ENCODE measurements around the gene LGALS7.
A peak's percentile ranks its signal among the peaks of the same experiment; 100 is the strongest.

The LGALS7 gene

GRCh38 chr19:38737281-38737865 is 35.9 kb downstream of the LGALS7 start:
- Histone ChIP-seq H2AFZ (ENCODE audit: low read length, unreplicated experiment) (no peak overlapping the region), H3K79me2 (ENCODE audit: control insufficient read depth, insufficient read depth, low read length, unreplicated experiment) (no peaks in the 10 kb centered on the region), H3K4me1 (ENCODE audit: control insufficient read depth, insufficient read depth, low read length, unreplicated experiment) (peaks cover 17% of the 10 kb centered on the region), H3K27ac (ENCODE audit: low read depth, low read length) (no peak overlapping the region), H3K27me3 (ENCODE audit: insufficient read depth, low read length) (no peaks in the 10 kb centered on the region), H3K4me3 (ENCODE audit: low read depth, low read length) (no peak overlapping the region), H3K36me3 (ENCODE audit: insufficient read depth, low read length) (no peaks in the 10 kb centered on the region)

DNA sequence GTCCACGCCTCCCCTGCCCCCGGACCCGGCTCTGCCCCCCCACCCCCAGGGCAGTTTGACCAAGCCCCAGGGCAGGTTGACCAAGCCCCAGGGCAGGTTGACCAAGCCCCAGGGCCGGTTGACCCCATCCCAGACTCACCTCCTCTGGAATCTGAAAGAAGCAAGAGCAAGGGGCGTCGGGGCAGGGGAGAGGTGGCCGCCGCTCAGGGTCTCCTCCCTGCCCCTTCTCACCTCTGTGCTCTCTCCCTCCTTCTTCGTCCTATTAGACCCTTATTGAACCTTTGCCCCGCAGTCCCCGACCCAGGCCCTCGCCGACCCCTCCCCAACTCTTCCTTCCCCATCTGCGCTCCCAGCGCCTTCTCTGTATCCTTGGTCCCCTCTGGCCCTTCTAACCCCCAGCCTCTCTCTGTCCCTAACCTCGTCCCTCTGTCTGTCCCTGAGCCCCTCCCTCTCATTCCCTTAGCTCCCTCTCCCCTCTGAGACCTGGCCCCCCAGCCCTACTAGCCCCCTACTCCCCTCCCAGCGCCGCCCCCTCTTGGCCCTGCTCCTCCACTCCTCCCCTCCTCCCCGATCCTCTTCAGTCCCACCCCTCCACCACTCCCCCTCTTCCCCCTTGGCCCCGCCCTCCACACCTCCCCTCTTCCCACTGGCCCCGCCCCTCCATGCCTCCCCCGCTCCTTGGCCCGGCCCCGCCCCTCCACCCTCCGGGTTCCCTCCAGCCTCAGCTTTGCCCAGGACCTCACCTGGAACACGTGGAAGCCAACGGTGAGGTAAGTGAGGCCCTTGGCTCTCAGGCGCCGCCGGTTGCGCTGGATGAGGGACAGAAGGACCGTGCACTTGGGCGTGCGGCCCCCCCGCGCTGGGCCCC is 36.7 kb downstream of the LGALS7 start:
- Histone ChIP-seq H2AFZ (ENCODE audit: low read length, unreplicated experiment) (no peak overlapping the region), H3K27me3 (ENCODE audit: insufficient read depth, low read length) (no peaks in the 10 kb centered on the region), H3K79me2 (ENCODE audit: control insufficient read depth, insufficient read depth, low read length, unreplicated experiment) (no peaks in the 10 kb centered on the region), H3K27ac (ENCODE audit: low read depth, low read length) (no peak overlapping the region), H3K4me3 (ENCODE audit: low read depth, low read length) (peak overlapping the region; percentile 47), H3K36me3 (ENCODE audit: insufficient read depth, low read length) (no peaks in the 10 kb centered on the region), H3K4me1 (ENCODE audit: control insufficient read depth, insufficient read depth, low read length, unreplicated experiment) (peaks cover 17% of the 10 kb centered on the region)

DNA sequence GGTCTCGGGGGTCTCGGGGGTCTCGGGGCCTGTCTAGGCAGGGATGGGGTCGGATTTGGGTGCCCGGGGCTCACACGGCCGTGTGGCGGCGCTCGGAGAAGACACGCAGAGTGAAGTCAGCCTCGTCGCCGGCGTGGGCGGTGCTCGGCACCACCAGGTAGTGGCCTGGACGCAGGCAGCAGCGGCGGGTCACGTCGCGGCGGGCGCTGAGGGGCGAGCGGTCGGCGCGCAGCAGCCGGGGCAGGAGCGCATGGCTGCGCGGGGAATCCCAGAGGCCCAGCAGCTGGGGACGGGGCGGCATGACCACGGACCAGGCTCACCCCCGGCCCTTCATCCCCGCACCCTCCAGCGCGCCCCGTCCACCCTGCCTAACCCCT is 37.3 kb downstream of the LGALS7 start:
- Histone ChIP-seq H3K79me2 (ENCODE audit: control insufficient read depth, insufficient read depth, low read length, unreplicated experiment) (no peaks in the 10 kb centered on the region), H3K4me3 (ENCODE audit: low read depth, low read length) (peak overlapping the region; percentile 47), H2AFZ (ENCODE audit: low read length, unreplicated experiment) (no peak overlapping the region), H3K36me3 (ENCODE audit: insufficient read depth, low read length) (no peaks in the 10 kb centered on the region), H3K27me3 (ENCODE audit: insufficient read depth, low read length) (no peaks in the 10 kb centered on the region), H3K27ac (ENCODE audit: low read depth, low read length) (no peak overlapping the region), H3K4me1 (ENCODE audit: control insufficient read depth, insufficient read depth, low read length, unreplicated experiment) (peaks cover 17% of the 10 kb centered on the region)

DNA sequence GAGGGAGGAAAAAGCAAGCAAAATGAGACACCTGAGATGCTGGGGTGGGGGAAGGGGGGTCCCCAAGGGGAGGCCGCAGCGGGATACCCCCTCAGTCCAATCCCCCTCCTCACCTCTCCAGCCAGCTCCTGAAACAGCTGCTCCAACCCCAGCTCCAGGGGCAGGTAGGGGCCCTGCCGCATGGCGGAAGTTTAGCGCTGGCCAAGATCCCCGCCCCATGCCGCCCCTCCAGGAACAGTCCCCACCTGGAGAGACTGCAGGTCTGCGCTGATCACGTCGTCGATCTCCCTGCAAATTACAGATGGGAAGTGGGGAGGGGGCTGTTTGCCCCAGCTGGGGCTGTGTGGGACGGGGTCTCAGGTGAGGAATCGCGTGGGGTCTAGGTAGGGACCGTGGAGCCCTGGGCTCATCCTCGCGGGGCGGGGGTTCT is 38.0 kb downstream of the LGALS7 start:
- Histone ChIP-seq H3K36me3 (ENCODE audit: insufficient read depth, low read length) (no peaks in the 10 kb centered on the region), H2AFZ (ENCODE audit: low read length, unreplicated experiment) (no peak overlapping the region), H3K27me3 (ENCODE audit: insufficient read depth, low read length) (no peaks in the 10 kb centered on the region), H3K4me3 (ENCODE audit: low read depth, low read length) (no peak overlapping the region), H3K79me2 (ENCODE audit: control insufficient read depth, insufficient read depth, low read length, unreplicated experiment) (no peaks in the 10 kb centered on the region), H3K4me1 (ENCODE audit: control insufficient read depth, insufficient read depth, low read length, unreplicated experiment) (peaks cover 17% of the 10 kb centered on the region), H3K27ac (ENCODE audit: low read depth, low read length) (no peak overlapping the region)

GRCh38 chr19:38734426-38735256 is 38.7 kb downstream of the LGALS7 start:
- peaks cover 17% of the 10 kb centered on the region for H3K4me1 ChIP-seq (ENCODE audit: control insufficient read depth, insufficient read depth, low read length, unreplicated experiment)

DNA sequence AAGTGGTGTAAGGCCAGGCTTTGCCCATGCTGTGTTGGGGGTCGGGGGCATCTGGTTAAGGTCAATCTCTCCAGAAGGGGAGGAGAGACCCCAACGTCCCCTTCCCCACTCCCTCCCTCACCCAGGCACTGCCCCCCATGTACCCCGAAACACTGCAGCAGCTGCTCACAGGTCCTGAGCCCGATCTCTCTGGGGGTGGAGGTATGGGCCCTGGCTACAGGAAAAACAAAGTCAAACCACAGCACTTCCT is 39.2 kb downstream of the LGALS7 start:
- H3K27ac ChIP-seq (ENCODE audit: low read depth, low read length), result peak overlapping the region; percentile 20; the same call in 1 of the 2 replicates
- peaks cover 17% of the 10 kb centered on the region for H3K4me1 ChIP-seq (ENCODE audit: control insufficient read depth, insufficient read depth, low read length, unreplicated experiment)
- H2AFZ ChIP-seq (ENCODE audit: low read length, unreplicated experiment), result no peak overlapping the region

More at GRCh38 chr19:38734426-38735256, 38.7 kb downstream of the LGALS7 start:
- Histone ChIP-seq H2AFZ (ENCODE audit: low read length, unreplicated experiment) (no peak overlapping the region), H3K4me3 (ENCODE audit: low read depth, low read length) (no peak overlapping the region), H3K27ac (ENCODE audit: low read depth, low read length) (peak overlapping the region; percentile 19; the same call in 1 of the 2 replicates), H3K36me3 (ENCODE audit: insufficient read depth, low read length) (no peaks in the 10 kb centered on the region), H3K27me3 (ENCODE audit: insufficient read depth, low read length) (no peaks in the 10 kb centered on the region), H3K79me2 (ENCODE audit: control insufficient read depth, insufficient read depth, low read length, unreplicated experiment) (no peaks in the 10 kb centered on the region)

DNA sequence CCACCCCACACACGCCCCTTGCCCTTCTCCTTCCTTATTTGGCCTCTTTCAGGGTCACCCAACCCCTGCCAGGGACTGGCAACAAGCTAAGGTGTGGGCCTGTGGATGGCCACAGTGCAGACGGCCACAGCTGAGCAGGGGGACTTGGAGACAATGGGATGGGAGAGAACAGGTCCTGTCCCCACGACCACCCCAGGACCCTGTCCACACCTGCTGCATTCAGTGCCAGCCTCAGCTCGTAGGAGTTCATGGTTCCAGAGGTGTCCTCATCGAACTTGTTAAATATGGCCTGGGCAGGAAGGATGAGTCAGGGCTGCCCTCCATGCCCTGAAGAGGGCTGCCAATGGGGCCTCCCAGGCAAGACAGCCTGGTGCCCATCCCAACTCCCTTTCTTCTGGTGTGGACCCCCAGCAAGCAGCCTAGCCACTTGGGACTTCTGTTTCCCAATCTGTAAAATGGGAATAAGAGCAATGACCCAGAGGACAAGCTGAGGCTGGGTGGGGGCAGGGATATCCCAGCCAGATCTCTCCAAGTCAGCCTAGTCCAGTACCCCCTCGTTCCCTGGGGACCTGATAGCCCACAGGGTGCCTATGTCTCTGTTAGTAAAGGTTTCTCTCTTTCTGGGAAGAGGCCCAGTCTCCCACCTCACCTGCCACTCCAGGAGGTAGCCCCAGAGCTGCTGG is 39.7 kb downstream of the LGALS7 start:
- Histone ChIP-seq H3K36me3 (ENCODE audit: insufficient read depth, low read length) (no peaks in the 10 kb centered on the region), H3K27ac (ENCODE audit: low read depth, low read length) (peak overlapping the region; percentile 20; the same call in 1 of the 2 replicates), H3K79me2 (ENCODE audit: control insufficient read depth, insufficient read depth, low read length, unreplicated experiment) (no peaks in the 10 kb centered on the region), H3K27me3 (ENCODE audit: insufficient read depth, low read length) (no peaks in the 10 kb centered on the region), H3K4me3 (ENCODE audit: low read depth, low read length) (no peak overlapping the region), H3K4me1 (ENCODE audit: control insufficient read depth, insufficient read depth, low read length, unreplicated experiment) (peaks cover 17% of the 10 kb centered on the region), H2AFZ (ENCODE audit: low read length, unreplicated experiment) (no peak overlapping the region)

More for the DNA sequence above, 39.2 kb downstream of the LGALS7 start:
- no peaks in the 10 kb centered on the region for H3K79me2 ChIP-seq (ENCODE audit: control insufficient read depth, insufficient read depth, low read length, unreplicated experiment)
- H3K4me3 ChIP-seq (ENCODE audit: low read depth, low read length), result no peak overlapping the region
- H3K36me3 ChIP-seq (ENCODE audit: insufficient read depth, low read length), result no peaks in the 10 kb centered on the region
- no peaks in the 10 kb centered on the region for H3K27me3 ChIP-seq (ENCODE audit: insufficient read depth, low read length)

GRCh38 chr19:38733241-38733492 is 40.1 kb downstream of the LGALS7 start:
- no peaks in the 10 kb centered on the region for H3K79me2 ChIP-seq (ENCODE audit: control insufficient read depth, insufficient read depth, low read length, unreplicated experiment)
- no peak overlapping the region for H3K27ac ChIP-seq (ENCODE audit: low read depth, low read length)
- peaks cover 17% of the 10 kb centered on the region for H3K4me1 ChIP-seq (ENCODE audit: control insufficient read depth, insufficient read depth, low read length, unreplicated experiment)
- no peaks in the 10 kb centered on the region for H3K36me3 ChIP-seq (ENCODE audit: insufficient read depth, low read length)
- no peak overlapping the region for H2AFZ ChIP-seq (ENCODE audit: low read length, unreplicated experiment)
- H3K27me3 ChIP-seq (ENCODE audit: insufficient read depth, low read length), result no peaks in the 10 kb centered on the region
- no peak overlapping the region for H3K4me3 ChIP-seq (ENCODE audit: low read depth, low read length)

DNA sequence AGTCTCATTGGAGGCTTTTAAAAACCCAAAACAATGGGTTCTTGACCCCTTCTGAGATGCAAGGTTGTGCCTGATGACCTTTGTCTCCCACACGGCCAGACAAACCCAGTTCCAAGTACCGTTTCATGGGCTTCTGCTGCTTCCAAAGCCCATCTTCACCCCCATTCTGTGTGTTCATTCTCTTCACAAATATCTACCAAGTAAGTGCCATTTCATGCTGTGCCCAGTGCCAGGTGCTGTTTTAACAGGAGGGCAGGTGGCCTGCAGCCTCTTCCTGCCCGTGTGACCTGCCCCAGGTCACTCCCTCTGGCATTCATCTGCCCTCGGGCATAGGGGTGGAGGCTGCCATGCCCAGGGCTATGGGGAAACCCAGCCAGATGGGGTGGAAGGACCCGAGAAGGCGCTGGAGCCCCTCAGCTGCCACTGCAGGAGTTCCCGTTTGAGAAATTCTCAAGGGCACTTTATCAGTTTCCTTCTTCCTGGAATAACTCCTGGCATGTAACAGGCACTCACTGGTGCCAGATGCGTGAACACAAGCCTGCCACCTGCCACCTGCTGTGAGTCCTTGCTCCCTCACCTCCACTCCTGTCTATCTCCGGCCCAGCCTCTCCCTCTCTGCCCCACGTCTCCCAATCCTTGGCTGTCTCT is 41.5 kb downstream of the LGALS7 start:
- Histone ChIP-seq H3K36me3 (ENCODE audit: insufficient read depth, low read length) (no peaks in the 10 kb centered on the region), H3K79me2 (ENCODE audit: control insufficient read depth, insufficient read depth, low read length, unreplicated experiment) (no peaks in the 10 kb centered on the region), H3K4me3 (ENCODE audit: low read depth, low read length) (no peak overlapping the region), H3K27ac (ENCODE audit: low read depth, low read length) (no peak overlapping the region), H2AFZ (ENCODE audit: low read length, unreplicated experiment) (no peak overlapping the region), H3K27me3 (ENCODE audit: insufficient read depth, low read length) (no peaks in the 10 kb centered on the region), H3K4me1 (ENCODE audit: control insufficient read depth, insufficient read depth, low read length, unreplicated experiment) (peaks cover 17% of the 10 kb centered on the region)

Data from ACC112 (cell line).